NK-92 (cell line): ENCODE measurements around the gene HLA-DQA2.
"Not testable (repeated sequence)": the region's sequence is repeated elsewhere in the genome, so short reads cannot be mapped to it uniquely, and the experiment has no call there.

Source experiments
- DNase-seq: peaks from one replicate; lab custom pipeline; 2025; ENCODE audit not compliant: unreplicated experiment; lab: John Stamatoyannopoulos, UW

HLA-DQA2 gene

GRCh38 chr6:32775071-32775470, 33.9 kb downstream of the HLA-DQA2 start:
- no peak for DNase-seq

GRCh38 chr6:32779036-32779435, 37.8 kb downstream of the HLA-DQA2 start:
- no peak for DNase-seq

GRCh38 chr6:32782923-32783322, 41.7 kb downstream of the HLA-DQA2 start:
- not testable (repeated sequence) for DNase-seq

GRCh38 chr6:32785781-32786533, 44.8 kb downstream of the HLA-DQA2 start:
- DNase-seq = no peak

GRCh38 chr6:32790306-32790705, 49.1 kb downstream of the HLA-DQA2 start:
- no peak for DNase-seq

- DNase-seq = no peak
These were observed 51.8 kb downstream of the HLA-DQA2 start for GRCh38 chr6:32792901-32793435.

- DNase-seq = no peak
These were observed 53.3 kb downstream of the HLA-DQA2 start for GRCh38 chr6:32794510-32794909.
